ENCODE data around the gene MIA3. TPM values are rescaled to one million over a fixed set of nuclear protein-coding genes. Genes with fewer than 3 reads are reported as not detected.

MIA3 gene
- total and polyA plus RNA-seq, 9 of the 15 experiments (the other 6 are each of a cell fraction or from before 2014, with no cell fraction given), result 21.6 to 89.4 (median 40.8) TPM

DNA sequence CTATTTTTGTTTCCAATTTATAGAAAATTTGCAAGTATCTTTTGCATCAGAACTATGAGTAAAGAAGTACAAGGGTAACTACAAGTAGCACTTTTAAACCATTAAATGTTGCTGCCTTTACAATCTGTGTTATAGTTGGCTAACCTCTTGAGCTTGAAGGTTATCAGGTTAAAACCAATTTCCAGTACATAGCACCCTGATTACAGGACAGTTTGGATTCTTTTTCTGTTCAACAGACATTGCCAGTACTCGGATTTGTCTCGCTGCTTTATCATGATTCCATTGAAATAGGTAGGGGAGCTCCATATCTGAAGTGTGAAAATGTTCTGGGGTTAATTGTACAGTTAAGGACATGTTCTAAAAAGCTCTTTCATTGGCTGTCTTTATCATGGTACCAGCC, 40.0 kb downstream of the MIA3 start:
- no peak overlapping the region for H3K4me3 ChIP-seq
- no peak overlapping the region for H3K4me2 ChIP-seq (ENCODE audit: insufficient read depth, low read length)
- H3K36me3 ChIP-seq (ENCODE audit: control insufficient read depth, insufficient read depth, low read length), result peaks cover 97% of the 10 kb centered on the region
- DNase-seq (ENCODE audit: extremely low read depth in 1 of 4, low spot score in 3 of 4), result no peak
- no peak for ATAC-seq
- in situ Hi-C loops (cut with MboI), result no loop called here
- intact Hi-C loops (cut with micrococcal nuclease), result no loop called here
- peak; percentile 52 for FAIRE-seq
- H3K27ac ChIP-seq (ENCODE audit: extremely low read depth, low read depth, low read length), result no peak overlapping the region
- WGBS (ENCODE audit: insufficient coverage, low coverage, missing lambda C conversion rate), result 62% methylated on average over 2 of the region's 2 CpGs
- peak in 1 of 2 experiments; percentile 22; a peak in 2 of 4 replicates for TF ChIP-seq KDM1A (IDR thresholded peaks at IDR 0.05)
- TF ChIP-seq, protein P1, sequence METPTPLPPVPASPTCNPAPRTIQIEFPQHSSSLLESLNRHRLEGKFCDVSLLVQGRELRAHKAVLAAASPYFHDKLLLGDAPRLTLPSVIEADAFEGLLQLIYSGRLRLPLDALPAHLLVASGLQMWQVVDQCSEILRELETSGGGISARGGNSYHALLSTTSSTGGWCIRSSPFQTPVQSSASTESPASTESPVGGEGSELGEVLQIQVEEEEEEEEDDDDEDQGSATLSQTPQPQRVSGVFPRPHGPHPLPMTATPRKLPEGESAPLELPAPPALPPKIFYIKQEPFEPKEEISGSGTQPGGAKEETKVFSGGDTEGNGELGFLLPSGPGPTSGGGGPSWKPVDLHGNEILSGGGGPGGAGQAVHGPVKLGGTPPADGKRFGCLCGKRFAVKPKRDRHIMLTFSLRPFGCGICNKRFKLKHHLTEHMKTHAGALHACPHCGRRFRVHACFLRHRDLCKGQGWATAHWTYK (CRISPR knock-in tag; IDR thresholded peaks at IDR 0.05), result no peak
- ChIA-PET POLR2A (interaction anchor here (0.8 to 1.4 kb wide), 2 partner anchors 9 to 29 kb away, joined by 3 to 6 read pairs; no protein-coding TSS in a partner anchor), CTCF (ENCODE audit: low intra/inter-chr PET ratio) (no interaction called here)
- no peak overlapping the region for H3K9ac ChIP-seq (ENCODE audit: insufficient read depth in 1 of 2, low read depth in 2 of 2, low read length in 2 of 2)
- no peak overlapping the region for H2AFZ ChIP-seq (ENCODE audit: low read depth, low read length)
- BruUV-seq (replicated peaks), result no TSS peak
- H3K9me1 ChIP-seq (ENCODE audit: control insufficient read depth, insufficient read depth, low read length), result no peaks in the 10 kb centered on the region
- no peaks in the 10 kb centered on the region for H3K4me1 ChIP-seq (replicated peaks in 1 of 2; ENCODE audit: control insufficient read depth in 2 of 2, insufficient read depth in 2 of 2, low read length in 2 of 2)
- no peaks in the 10 kb centered on the region for H3K27me3 ChIP-seq (ENCODE audit: control insufficient read depth in 2 of 2, insufficient read depth in 2 of 2, low read length in 2 of 2)
- H3K9me3 ChIP-seq (replicated peaks; ENCODE audit: control insufficient read depth, insufficient read depth, low read depth, low read length), result no peaks in the 10 kb centered on the region
- no peaks in the 10 kb centered on the region for H4K20me1 ChIP-seq (replicated peaks; ENCODE audit: control insufficient read depth, insufficient read depth, low read length)
- H3K79me2 ChIP-seq (ENCODE audit: control insufficient read depth, insufficient read depth, low read length), result no peaks in the 10 kb centered on the region

DNA sequence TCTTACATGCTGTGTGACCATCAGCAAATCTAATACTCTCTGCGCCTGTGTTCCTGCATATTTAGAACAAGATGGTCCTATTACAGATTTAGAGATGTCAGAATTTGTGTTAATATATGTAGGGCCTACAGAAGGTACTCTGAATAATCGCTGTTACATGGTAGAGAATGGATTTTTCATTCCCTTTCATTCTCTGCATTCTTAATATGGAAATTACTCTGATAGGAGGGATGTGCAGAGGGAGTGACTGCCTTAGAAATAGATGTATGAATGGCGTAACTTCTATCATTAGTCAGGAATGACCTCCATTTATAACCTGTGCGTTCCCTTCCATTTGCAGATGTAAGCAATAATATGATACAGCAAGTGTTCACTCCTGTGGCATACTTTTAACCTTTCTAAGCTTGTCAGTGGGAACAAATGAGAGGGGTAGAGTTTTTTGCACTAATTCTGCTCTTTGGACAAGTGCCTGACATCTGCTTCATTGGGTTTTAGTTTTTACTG, 45.6 kb downstream of the MIA3 start:
- peaks cover 92% of the 10 kb centered on the region for H3K36me3 ChIP-seq (ENCODE audit: control insufficient read depth, insufficient read depth, low read length)
- ATAC-seq (no peak), FAIRE-seq (no peak), DNase-seq (ENCODE audit: extremely low read depth in 1 of 4, low spot score in 3 of 4) (no peak)
- no peaks in the 10 kb centered on the region for H3K9me3 ChIP-seq (replicated peaks; ENCODE audit: control insufficient read depth, insufficient read depth, low read depth, low read length)
- no peaks in the 10 kb centered on the region for H3K27me3 ChIP-seq (ENCODE audit: control insufficient read depth in 2 of 2, insufficient read depth in 2 of 2, low read length in 2 of 2)
- H3K4me3 ChIP-seq, result no peak overlapping the region
- no peaks in the 10 kb centered on the region for H4K20me1 ChIP-seq (replicated peaks; ENCODE audit: control insufficient read depth, insufficient read depth, low read length)
- H2AFZ ChIP-seq (ENCODE audit: low read depth, low read length), result no peak overlapping the region
- WGBS (ENCODE audit: insufficient coverage, low coverage, missing lambda C conversion rate), result 95% methylated on average over 4 of the region's 4 CpGs
- BruUV-seq (replicated peaks), result no TSS peak
- in situ Hi-C loops (cut with MboI) (no loop called here), intact Hi-C loops (cut with micrococcal nuclease) (loop anchor here (5.0 kb wide), 1 partner anchor 34 kb away; no protein-coding TSS in a partner anchor)
- ChIA-PET CTCF (ENCODE audit: low intra/inter-chr PET ratio) (no interaction called here), POLR2A (no interaction called here)
- TF ChIP-seq, protein P2, sequence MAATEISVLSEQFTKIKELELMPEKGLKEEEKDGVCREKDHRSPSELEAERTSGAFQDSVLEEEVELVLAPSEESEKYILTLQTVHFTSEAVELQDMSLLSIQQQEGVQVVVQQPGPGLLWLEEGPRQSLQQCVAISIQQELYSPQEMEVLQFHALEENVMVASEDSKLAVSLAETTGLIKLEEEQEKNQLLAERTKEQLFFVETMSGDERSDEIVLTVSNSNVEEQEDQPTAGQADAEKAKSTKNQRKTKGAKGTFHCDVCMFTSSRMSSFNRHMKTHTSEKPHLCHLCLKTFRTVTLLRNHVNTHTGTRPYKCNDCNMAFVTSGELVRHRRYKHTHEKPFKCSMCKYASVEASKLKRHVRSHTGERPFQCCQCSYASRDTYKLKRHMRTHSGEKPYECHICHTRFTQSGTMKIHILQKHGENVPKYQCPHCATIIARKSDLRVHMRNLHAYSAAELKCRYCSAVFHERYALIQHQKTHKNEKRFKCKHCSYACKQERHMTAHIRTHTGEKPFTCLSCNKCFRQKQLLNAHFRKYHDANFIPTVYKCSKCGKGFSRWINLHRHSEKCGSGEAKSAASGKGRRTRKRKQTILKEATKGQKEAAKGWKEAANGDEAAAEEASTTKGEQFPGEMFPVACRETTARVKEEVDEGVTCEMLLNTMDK (IDR thresholded peaks at IDR 0.05; ENCODE audit: borderline replicate concordance, insufficient read depth, low read depth, low read length, poor library complexity, severe bottlenecking), result no peak
- TF ChIP-seq POLR2G (IDR thresholded peaks at IDR 0.05; ENCODE audit: low read depth, low read length) (0 out of 2 replicates have a peak, but pooled peaks have one; percentile 21), BRD9 (IDR thresholded peaks at IDR 0.05; ENCODE audit: low read depth, partially characterized antibody) (no peak)
- no peaks in the 10 kb centered on the region for H3K9me1 ChIP-seq (ENCODE audit: control insufficient read depth, insufficient read depth, low read length)
- H3K27ac ChIP-seq (ENCODE audit: extremely low read depth, low read depth, low read length), result no peak overlapping the region
- no peak overlapping the region for H3K4me2 ChIP-seq (ENCODE audit: insufficient read depth, low read length)
- H3K79me2 ChIP-seq (ENCODE audit: control insufficient read depth, insufficient read depth, low read length), result no peaks in the 10 kb centered on the region
- H3K4me1 ChIP-seq (replicated peaks in 1 of 2; ENCODE audit: control insufficient read depth in 2 of 2, insufficient read depth in 2 of 2, low read length in 2 of 2), result no peaks in the 10 kb centered on the region
- no peak overlapping the region for H3K9ac ChIP-seq (ENCODE audit: insufficient read depth in 1 of 2, low read depth in 2 of 2, low read length in 2 of 2)
